GM23338 (cell line): Measurements from ENCODE around the gene DYNLT3. TPM values are rescaled to one million over a fixed set of nuclear protein-coding genes. Genes with fewer than 3 reads are reported as not detected.

Source experiments
- ATAC-seq: fragments of 200-7000 bp; cut with Tn5 transposase; 3 replicates; pipeline ENCODE4 v1.9.1; 2020
- DNase-seq: peaks from one replicate; pipeline ENCODE4 v3.0.0-alpha.2; 2015; ENCODE audit warnings: low spot score
- H2AFZ ChIP-seq: fragments of 200-600 bp; sonication (generic); 2 replicates; pipeline ENCODE4 v1.8.0; 2016; ENCODE audit warnings: antibody characterized with exemption, mild to moderate bottlenecking, moderate library complexity
- H3F3A ChIP-seq: fragments of 200-600 bp; sonication (generic); replicated peaks from 2 replicates; pipeline ENCODE4 v1.8.0; 2017; ENCODE audit warnings: antibody characterized with exemption, mixed run types, low read depth
- H3K27ac ChIP-seq: fragments of 200-600 bp; sonication (generic); 2 replicates; pipeline ENCODE4 v1.6.1; 2016; ENCODE audit warnings: low read depth
- H3K27me3 ChIP-seq: fragments of 200-600 bp; sonication (generic); 2 replicates; pipeline ENCODE4 v1.8.0; 2016; ENCODE audit warnings: mild to moderate bottlenecking, mixed run types, moderate library complexity; ENCODE audit not compliant: insufficient read depth
- H3K36me3 ChIP-seq: fragments of 200-600 bp; sonication (generic); 2 replicates; pipeline ENCODE4 v1.8.0; 2016; ENCODE audit warnings: mild to moderate bottlenecking; ENCODE audit not compliant: insufficient read depth
- H3K4me1 ChIP-seq: fragments of 200-600 bp; sonication (generic); 2 replicates; pipeline ENCODE4 v1.8.0; 2016; ENCODE audit warnings: mild to moderate bottlenecking, moderate library complexity; ENCODE audit not compliant: insufficient read depth
- H3K4me2 ChIP-seq: fragments of 200-600 bp; sonication (generic); 2 replicates; pipeline ENCODE4 v1.7.1; 2017; ENCODE audit warnings: mixed run types
- H3K4me3 ChIP-seq: fragments of 200-600 bp; sonication (generic); 2 replicates; pipeline ENCODE4 v1.6.1; 2016; ENCODE audit warnings: mixed run types
- H3K79me2 ChIP-seq: fragments of 200-600 bp; sonication (generic); replicated peaks from 2 replicates; pipeline ENCODE4 v1.8.0; 2017; ENCODE audit warnings: mild to moderate bottlenecking; ENCODE audit not compliant: insufficient read depth
- H3K9me2 ChIP-seq: fragments of 200-600 bp; sonication (generic); 2 replicates; pipeline ENCODE4 v1.8.0; 2017; ENCODE audit not compliant: insufficient read depth
- H4K20me1 ChIP-seq: fragments of 200-600 bp; sonication (generic); replicated peaks from 2 replicates; pipeline ENCODE4 v1.8.0; 2017; ENCODE audit warnings: mild to moderate bottlenecking; ENCODE audit not compliant: insufficient read depth
- H3K27ac Mint-ChIP-seq: 2 replicates; pipeline ENCODE4 v1.8.0; 2020; ENCODE audit warnings: inconsistent platforms, mild to moderate bottlenecking, moderate library complexity, mixed read lengths
- H3K27me3 Mint-ChIP-seq: 3 replicates; pipeline ENCODE4 v1.8.0; 2022; ENCODE audit warnings: low read depth, mild to moderate bottlenecking, moderate library complexity, mixed read lengths, inconsistent platforms; ENCODE audit not compliant: insufficient read depth, poor library complexity
- H3K36me3 Mint-ChIP-seq: 3 replicates; pipeline ENCODE4 v1.8.0; 2021; ENCODE audit warnings: low read depth, mild to moderate bottlenecking, inconsistent platforms, moderate library complexity, mixed read lengths
- H3K4me1 Mint-ChIP-seq: 3 replicates; pipeline ENCODE4 v1.8.0; 2020; ENCODE audit warnings: mild to moderate bottlenecking, inconsistent platforms, mixed read lengths
- H3K4me3 Mint-ChIP-seq: 3 replicates; pipeline ENCODE4 v1.8.0; 2021; ENCODE audit warnings: moderate library complexity, mild to moderate bottlenecking, inconsistent platforms, mixed read lengths
- H3K9me3 Mint-ChIP-seq: 3 replicates; pipeline ENCODE4 v1.8.0; 2020; ENCODE audit warnings: moderate library complexity, mild to moderate bottlenecking, inconsistent platforms, mixed read lengths
- EZH2 ChIP-seq: fragments of 200-600 bp; sonication (generic); IDR thresholded peaks from one replicate; pipeline ENCODE4 v1.8.0; 2017; ENCODE audit warnings: antibody characterized with exemption, mild to moderate bottlenecking, low read depth; ENCODE audit not compliant: unreplicated experiment
- EZH2phosphoT487 ChIP-seq: fragments of 200-600 bp; sonication (generic); IDR thresholded peaks from one replicate; pipeline ENCODE4 v1.8.1; 2018; ENCODE audit warnings: antibody characterized with exemption; ENCODE audit not compliant: unreplicated experiment
- JUNB ChIP-seq: IDR thresholded peaks from one replicate; pipeline ENCODE4 v1.6.1; 2016; ENCODE audit warnings: antibody characterized with exemption; ENCODE audit not compliant: unreplicated experiment
- NANOG ChIP-seq: IDR thresholded peaks from 2 replicates; pipeline ENCODE4 v1.6.1; 2016; ENCODE audit warnings: antibody characterized with exemption, borderline replicate concordance
- STAT1 ChIP-seq: IDR thresholded peaks from one replicate; pipeline ENCODE4 v1.6.1; 2016; ENCODE audit warnings: antibody characterized with exemption; ENCODE audit not compliant: unreplicated experiment
- ZNF114 ChIP-seq: fragments of 250-450 bp; sonication (Bioruptor Pico); IDR thresholded peaks from 2 replicates; pipeline ENCODE4 v1.5.0; 2020; ENCODE audit warnings: mild to moderate bottlenecking, moderate library complexity
- ZNF462 ChIP-seq: fragments of 250-450 bp; sonication (Bioruptor Pico); IDR thresholded peaks from 2 replicates; pipeline ENCODE4 v1.5.0; 2020; ENCODE audit warnings: mild to moderate bottlenecking, moderate library complexity
- polyA plus RNA-seq: library from polyadenylated mRNA; unstranded; fragments of >200 nt; fragmentation: Nextera tagmentation; extraction: Ambion mirVana; gene quantifications from 2 replicates; pipeline ENCODE4 v1.2.1, GENCODE V29; 2016
- total RNA-seq: library from RNA; depleted of rRNA; stranded (reverse); fragments of >200 nt; shearing (Covaris generic); gene quantifications from 2 replicates; pipeline ENCODE4 v1.2.3, GENCODE V29; 2014
- TF ChIP-seq, protein P1 (sequence below): IDR thresholded peaks from one replicate; pipeline ENCODE4 v1.6.1; 2018; ENCODE audit warnings: antibody characterized with exemption; ENCODE audit not compliant: unreplicated experiment
- TF ChIP-seq, protein P2 (sequence below), 2 experiments: fragments of 200-600 bp in 1 of 2; sonication (generic) in 1 of 2; conservative IDR thresholded peaks; 2 replicates each; pipeline versions ENCODE4 v1.5.1 to v1.6.1; 2016 to 2017; ENCODE audit warnings: antibody characterized with exemption in 2 of 2, low read depth in 2 of 2, mild to moderate bottlenecking in 2 of 2, moderate library complexity in 1 of 2

The DYNLT3 gene
- total and polyA plus RNA-seq, 2 experiments from 2014 or later: 6.5 to 8.1 TPM

- H3K27ac Mint-ChIP-seq: no peak overlapping the region
- H3K4me3 Mint-ChIP-seq: no peak overlapping the region
- Histone ChIP-seq H3K36me3 (no peaks in the 10 kb centered on the region), H3F3A (no peaks in the 10 kb centered on the region), H3K4me2 (no peak overlapping the region), H3K27me3 (no peaks in the 10 kb centered on the region), H3K27ac (no peak overlapping the region), H3K79me2 (no peaks in the 10 kb centered on the region), H2AFZ (no peak overlapping the region), H4K20me1 (no peaks in the 10 kb centered on the region), H3K4me3 (no peak overlapping the region), H3K4me1 (no peaks in the 10 kb centered on the region), H3K9me2 (no peaks in the 10 kb centered on the region)
- H3K9me3 Mint-ChIP-seq: peaks cover 4% of the 10 kb centered on the region; the same call in 1 of the 3 replicates
- 0 out of 3 replicates have a peak, but pooled peaks cover 3% of the 10 kb centered on the region for H3K36me3 Mint-ChIP-seq
- TF ChIP-seq ZNF114: no peak
- no peak for TF ChIP-seq EZH2phosphoT487
- no peak for TF ChIP-seq NANOG
- 0 out of 3 replicates have a peak, but pooled peaks cover 2% of the 10 kb centered on the region for H3K4me1 Mint-ChIP-seq
- no peak for DNase-seq
- no peak for ATAC-seq
- H3K27me3 Mint-ChIP-seq: no peaks in the 10 kb centered on the region
These were observed 15.5 kb upstream of the DYNLT3 start for GRCh38 chrX:37862851-37863250.

- Histone ChIP-seq H3K4me1 (no peaks in the 10 kb centered on the region), H3K27me3 (no peaks in the 10 kb centered on the region), H3K4me2 (no peak overlapping the region), H4K20me1 (no peaks in the 10 kb centered on the region), H3K36me3 (no peaks in the 10 kb centered on the region), H3K9me2 (no peaks in the 10 kb centered on the region), H3K4me3 (no peak overlapping the region), H3K79me2 (no peaks in the 10 kb centered on the region), H3F3A (no peaks in the 10 kb centered on the region), H2AFZ (no peak overlapping the region), H3K27ac (no peak overlapping the region)
- ATAC-seq (no peak), DNase-seq (no peak)
- no peak overlapping the region for H3K4me3 Mint-ChIP-seq
- no peaks in the 10 kb centered on the region; the same call in 2 of the 3 replicates for H3K36me3 Mint-ChIP-seq
- H3K4me1 Mint-ChIP-seq: no peaks in the 10 kb centered on the region
- H3K27me3 Mint-ChIP-seq: no peaks in the 10 kb centered on the region
- H3K9me3 Mint-ChIP-seq: peaks cover 3% of the 10 kb centered on the region; the same call in 1 of the 3 replicates
- no peak overlapping the region for H3K27ac Mint-ChIP-seq
- TF ChIP-seq, protein P1, sequence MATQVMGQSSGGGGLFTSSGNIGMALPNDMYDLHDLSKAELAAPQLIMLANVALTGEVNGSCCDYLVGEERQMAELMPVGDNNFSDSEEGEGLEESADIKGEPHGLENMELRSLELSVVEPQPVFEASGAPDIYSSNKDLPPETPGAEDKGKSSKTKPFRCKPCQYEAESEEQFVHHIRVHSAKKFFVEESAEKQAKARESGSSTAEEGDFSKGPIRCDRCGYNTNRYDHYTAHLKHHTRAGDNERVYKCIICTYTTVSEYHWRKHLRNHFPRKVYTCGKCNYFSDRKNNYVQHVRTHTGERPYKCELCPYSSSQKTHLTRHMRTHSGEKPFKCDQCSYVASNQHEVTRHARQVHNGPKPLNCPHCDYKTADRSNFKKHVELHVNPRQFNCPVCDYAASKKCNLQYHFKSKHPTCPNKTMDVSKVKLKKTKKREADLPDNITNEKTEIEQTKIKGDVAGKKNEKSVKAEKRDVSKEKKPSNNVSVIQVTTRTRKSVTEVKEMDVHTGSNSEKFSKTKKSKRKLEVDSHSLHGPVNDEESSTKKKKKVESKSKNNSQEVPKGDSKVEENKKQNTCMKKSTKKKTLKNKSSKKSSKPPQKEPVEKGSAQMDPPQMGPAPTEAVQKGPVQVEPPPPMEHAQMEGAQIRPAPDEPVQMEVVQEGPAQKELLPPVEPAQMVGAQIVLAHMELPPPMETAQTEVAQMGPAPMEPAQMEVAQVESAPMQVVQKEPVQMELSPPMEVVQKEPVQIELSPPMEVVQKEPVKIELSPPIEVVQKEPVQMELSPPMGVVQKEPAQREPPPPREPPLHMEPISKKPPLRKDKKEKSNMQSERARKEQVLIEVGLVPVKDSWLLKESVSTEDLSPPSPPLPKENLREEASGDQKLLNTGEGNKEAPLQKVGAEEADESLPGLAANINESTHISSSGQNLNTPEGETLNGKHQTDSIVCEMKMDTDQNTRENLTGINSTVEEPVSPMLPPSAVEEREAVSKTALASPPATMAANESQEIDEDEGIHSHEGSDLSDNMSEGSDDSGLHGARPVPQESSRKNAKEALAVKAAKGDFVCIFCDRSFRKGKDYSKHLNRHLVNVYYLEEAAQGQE: no peak
- TF ChIP-seq, protein P2, sequence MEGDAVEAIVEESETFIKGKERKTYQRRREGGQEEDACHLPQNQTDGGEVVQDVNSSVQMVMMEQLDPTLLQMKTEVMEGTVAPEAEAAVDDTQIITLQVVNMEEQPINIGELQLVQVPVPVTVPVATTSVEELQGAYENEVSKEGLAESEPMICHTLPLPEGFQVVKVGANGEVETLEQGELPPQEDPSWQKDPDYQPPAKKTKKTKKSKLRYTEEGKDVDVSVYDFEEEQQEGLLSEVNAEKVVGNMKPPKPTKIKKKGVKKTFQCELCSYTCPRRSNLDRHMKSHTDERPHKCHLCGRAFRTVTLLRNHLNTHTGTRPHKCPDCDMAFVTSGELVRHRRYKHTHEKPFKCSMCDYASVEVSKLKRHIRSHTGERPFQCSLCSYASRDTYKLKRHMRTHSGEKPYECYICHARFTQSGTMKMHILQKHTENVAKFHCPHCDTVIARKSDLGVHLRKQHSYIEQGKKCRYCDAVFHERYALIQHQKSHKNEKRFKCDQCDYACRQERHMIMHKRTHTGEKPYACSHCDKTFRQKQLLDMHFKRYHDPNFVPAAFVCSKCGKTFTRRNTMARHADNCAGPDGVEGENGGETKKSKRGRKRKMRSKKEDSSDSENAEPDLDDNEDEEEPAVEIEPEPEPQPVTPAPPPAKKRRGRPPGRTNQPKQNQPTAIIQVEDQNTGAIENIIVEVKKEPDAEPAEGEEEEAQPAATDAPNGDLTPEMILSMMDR (conservative IDR thresholded peaks at IDR 0.05; ENCODE audit: low read depth in 2 of 2): no peak
- no peak for TF ChIP-seq STAT1
- TF ChIP-seq ZNF462: no peak
- TF ChIP-seq ZNF114: no peak
- no peak for TF ChIP-seq NANOG
- TF ChIP-seq EZH2: no peak
- no peak for TF ChIP-seq EZH2phosphoT487
- TF ChIP-seq JUNB: no peak
These were observed 13.3 kb upstream of the DYNLT3 start for GRCh38 chrX:37860721-37861120.
